NT2/D1 (cell line): ENCODE data around the gene MAK.
"Not testable (repeated sequence)": the region's sequence is repeated elsewhere in the genome, so short reads cannot be mapped to it uniquely, and the experiment has no call there.

Experiments
- SUZ12 ChIP-seq: IDR thresholded peaks from 2 replicates; pipeline ENCODE4 v1.6.1; 2011; ENCODE audit not compliant: insufficient read length, insufficient read depth; ENCODE audit errors: extremely low read depth
- YY1 ChIP-seq: IDR thresholded peaks from 2 replicates; pipeline ENCODE4 v1.6.1; 2011; ENCODE audit not compliant: insufficient read length, insufficient read depth

GRCh38 chr6:10741643-10742042, 96.7 kb downstream of the MAK start:
- not testable (repeated sequence) for TF ChIP-seq YY1, SUZ12
